Stimulated activated CD4-positive, alpha-beta T cell treated with anti-CD3 and anti-CD28 coated beads, Interleukin-1b, Interleukin-23, amount 100 ng/mL, for 24 hours (primary cell): Measurements from ENCODE around the gene TGM3.
"Not testable (repeated sequence)": the region's sequence is repeated elsewhere in the genome, so short reads cannot be mapped to it uniquely, and the experiment has no call there.

ENCODE experiments used
- DNase-seq, 4 experiments: peaks; one replicate each; pipeline ENCODE4 v3.0.0-alpha.2; 2020; ENCODE audit warnings: low read depth in 4 of 4, low spot score in 1 of 4

Gene TGM3, protein sequence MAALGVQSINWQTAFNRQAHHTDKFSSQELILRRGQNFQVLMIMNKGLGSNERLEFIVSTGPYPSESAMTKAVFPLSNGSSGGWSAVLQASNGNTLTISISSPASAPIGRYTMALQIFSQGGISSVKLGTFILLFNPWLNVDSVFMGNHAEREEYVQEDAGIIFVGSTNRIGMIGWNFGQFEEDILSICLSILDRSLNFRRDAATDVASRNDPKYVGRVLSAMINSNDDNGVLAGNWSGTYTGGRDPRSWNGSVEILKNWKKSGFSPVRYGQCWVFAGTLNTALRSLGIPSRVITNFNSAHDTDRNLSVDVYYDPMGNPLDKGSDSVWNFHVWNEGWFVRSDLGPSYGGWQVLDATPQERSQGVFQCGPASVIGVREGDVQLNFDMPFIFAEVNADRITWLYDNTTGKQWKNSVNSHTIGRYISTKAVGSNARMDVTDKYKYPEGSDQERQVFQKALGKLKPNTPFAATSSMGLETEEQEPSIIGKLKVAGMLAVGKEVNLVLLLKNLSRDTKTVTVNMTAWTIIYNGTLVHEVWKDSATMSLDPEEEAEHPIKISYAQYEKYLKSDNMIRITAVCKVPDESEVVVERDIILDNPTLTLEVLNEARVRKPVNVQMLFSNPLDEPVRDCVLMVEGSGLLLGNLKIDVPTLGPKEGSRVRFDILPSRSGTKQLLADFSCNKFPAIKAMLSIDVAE

DNA sequence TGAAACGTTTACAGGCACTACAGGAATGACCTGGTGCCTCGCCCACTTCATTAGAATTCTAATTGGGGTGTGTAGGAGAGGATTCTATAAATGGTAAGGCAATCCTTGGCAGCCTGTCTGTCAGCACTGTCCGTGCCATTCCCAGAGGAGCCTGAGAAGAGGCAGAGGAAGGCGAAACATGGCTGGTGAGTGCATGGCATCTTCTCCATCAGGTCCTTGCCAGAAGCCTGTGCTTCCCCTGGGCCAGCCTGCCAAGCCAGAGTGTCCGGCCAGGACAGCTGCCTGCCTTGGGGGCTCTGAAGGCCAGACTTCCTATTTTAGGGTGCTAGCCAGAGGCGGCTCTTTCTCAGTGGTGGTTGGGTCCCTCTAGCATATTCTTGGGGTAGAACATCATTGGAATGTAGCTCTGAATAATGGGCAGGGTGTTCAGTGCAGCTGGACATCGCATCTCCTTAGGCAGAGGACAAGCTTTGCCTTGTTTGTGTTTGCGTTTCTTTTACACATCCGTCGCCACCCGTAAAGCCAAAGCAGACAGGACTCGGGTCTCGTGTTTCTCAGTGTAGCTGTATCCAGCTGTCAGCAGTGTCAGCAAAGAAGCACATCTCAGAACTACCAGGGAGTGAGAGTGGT, at the start of gene TGM3:
Gene TGM3, plus strand, starts transcription at position 116 of the 630 bp plus-strand sequence. Its CDS starts 63 bp downstream, at position 179.
- no peak for DNase-seq

DNA sequence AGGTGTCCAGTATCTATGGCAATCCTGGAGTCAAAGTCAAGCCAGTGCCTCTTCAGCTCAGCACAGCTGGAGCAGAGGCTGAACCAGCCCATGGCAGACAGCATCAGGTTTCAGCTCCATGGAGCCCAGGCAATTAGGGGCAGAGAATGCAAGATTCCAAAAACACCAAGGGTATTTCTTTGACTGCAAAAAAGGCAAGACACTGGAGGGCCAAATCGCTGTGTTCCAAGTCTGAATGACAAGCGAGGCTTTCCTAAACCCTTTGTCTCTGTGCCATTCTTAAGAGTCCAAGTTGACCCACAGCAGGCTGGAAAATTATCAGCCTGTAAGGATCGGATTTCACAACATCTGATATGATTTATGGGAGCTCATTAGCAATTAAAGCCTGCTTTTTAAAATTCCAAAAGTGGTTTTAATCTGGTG, 49.7 kb upstream of the TGM3 start:
- DNase-seq: no peak

DNA sequence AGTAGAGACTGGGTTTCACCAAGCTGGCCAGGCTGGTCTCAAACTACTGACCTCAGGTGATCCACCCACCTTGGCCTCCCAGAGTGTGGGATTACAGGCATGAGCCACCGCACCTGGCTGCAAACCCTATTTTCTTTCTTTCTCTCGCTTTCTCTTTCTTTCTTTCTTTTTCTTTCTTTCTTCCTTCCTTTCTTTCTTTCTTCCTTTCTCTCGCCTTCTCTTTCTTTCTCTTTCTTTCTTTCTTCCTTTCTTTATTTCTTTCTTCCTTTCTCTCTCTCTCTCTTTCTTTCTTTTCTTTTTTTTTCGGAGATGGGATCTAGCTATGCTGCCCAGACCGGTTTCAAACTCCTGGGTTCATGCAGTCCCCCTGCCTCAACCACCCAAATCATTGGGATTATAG, 47.0 kb upstream of the TGM3 start:
- no peak for DNase-seq

DNA sequence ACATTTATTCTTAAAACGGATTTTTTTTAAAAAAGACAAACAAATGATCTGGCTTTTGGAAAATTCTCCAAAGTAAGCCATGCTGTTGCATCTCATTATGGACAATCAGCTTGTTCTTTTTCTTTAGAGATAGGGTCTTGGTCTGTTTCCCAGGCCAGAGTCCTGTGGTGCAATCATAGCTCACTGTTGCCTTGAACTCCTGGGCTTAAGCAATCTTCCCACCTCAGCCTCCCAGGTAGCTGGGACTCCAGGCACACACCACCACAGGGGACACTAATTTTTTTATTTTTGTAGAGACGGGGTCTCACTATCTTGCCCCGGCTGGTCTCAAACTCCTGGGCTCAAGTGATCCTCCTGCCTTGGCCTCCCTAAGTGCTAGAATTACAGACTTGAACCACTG, 45.9 kb upstream of the TGM3 start:
- DNase-seq: no peak

DNA sequence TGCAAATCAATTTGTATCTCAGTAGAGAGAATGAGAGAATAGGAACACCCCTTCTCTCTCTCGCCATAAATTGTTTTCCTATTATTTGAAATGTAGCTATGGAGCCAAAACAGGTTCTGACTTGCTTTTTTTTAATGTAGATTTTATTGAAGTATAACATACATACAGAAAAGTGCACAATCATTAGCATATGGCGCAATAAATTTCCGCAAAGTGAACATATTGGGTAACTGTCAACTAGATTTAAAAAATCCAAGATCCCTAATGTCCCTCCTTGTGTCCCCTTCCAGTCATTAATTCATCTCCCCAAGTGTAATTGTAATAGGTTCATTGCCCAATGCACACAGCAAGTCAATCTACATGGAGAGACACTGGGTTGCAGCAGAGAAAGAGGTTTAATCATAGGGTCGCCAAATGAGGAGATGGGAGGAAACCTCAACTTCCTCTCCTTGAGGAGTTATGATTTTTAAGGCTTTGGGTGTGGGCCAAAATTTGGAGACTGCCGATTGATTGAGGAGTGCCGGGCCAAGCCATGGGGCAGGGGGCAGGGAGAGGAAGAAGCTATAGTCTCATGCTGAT, 43.3 kb upstream of the TGM3 start:
- no peak for DNase-seq

DNA sequence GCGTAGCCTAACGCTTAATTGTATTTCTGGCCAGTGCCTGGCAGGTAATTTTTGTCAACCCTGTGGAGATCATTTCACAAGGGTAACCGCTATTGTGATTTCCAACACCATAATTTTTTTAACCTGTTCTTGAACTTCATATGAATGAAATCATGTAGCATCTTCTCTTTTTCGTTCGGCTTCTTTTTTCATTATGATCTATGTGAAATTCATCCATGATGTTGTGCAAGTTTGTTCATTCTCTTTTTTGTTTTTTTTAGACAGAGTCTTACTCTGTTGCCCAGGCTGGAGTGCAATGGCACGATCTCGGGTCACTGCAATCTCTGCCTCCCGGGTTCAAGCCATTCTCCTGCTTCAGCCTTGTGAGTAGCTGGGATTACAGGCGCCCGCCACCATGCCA, 42.5 kb upstream of the TGM3 start:
- no peak for DNase-seq

DNA sequence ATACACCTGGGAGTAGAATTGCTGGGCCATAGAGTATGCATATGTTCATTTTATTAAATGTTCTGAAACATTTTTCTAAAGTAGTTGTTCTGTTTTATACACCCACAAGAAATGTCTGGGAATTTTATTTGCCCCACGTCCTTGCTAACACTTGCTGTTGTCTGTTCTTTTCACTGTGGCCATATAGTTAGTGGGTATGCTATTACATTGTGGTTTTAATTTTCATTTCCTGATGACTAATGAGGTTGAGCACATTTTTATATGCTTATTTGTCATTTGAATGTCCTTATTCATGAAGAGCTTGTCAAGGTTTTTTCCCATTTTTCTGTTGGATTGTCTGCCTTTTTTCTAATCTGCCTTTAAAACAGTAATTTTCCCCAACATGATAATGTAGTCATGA, 41.5 kb upstream of the TGM3 start:
- no peak for DNase-seq

DNA sequence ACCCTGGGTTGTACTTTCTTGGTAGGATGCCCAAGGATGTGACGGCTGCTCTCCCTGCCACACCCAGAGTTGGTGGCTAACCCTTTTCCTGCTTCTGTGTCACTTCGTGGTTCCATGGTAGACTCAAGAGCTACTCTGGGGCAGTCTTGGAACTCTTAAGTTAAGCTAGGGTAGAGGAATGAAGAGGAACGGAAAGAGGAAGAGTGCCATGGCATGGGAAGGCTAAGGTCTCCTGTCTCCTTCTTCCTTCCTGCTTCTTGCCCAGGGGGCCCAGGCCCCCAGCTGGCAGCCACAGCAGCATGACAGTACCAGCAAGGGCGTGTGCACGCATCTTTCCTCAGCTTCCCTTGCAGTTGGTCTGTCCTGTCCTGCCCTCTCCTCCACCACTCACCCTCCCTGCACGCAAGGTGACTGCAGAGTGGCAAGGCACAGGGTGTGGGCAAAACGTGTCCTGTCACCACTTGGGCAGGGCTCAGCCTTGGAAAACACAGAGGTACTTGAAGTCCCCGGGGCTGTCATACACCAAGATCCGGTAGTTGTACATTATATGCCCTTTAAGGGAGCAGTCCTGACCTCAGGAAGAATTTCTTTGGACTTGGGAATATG, 39.8 kb upstream of the TGM3 start:
- no peak for DNase-seq

DNA sequence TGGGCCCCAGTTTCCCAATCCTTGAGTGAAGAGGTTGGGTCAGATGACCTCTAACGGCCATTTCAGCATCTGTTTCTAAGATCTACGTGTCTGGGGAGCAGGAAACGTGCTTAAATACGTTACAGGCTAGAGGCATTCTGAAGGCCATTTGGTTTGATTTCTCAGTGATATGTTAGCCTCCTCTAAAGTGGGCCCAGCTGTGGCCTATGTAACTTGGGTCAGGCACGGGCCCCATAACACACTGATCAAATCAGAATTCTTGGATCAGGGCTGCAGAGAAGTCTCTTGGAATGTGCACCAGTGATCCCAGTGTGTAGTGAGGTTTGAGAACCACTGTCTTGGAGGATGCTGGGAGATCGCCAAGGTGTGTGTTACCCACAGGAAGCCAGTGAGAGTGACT, 36.1 kb upstream of the TGM3 start:
- no peak for DNase-seq

DNA sequence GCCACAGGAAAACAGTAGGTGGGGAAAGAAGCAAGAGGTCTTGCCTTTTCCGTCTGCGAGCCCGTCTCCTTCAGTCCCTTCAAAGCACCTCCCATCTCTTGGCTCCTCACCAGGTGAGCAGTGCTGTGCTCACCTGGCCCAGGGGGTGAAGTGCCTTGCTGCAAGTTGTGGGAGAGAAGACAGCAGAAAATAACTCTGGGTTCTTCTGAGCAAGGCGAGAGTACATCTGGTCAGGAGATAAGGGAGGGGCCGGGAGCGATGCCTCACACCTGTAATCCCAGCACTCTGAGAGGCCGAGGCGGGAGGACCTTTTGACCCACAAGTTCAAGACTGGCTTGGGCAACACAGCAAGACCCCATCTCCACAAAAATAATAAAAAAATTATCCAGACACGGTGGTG, 35.6 kb upstream of the TGM3 start:
- no peak for DNase-seq

DNA sequence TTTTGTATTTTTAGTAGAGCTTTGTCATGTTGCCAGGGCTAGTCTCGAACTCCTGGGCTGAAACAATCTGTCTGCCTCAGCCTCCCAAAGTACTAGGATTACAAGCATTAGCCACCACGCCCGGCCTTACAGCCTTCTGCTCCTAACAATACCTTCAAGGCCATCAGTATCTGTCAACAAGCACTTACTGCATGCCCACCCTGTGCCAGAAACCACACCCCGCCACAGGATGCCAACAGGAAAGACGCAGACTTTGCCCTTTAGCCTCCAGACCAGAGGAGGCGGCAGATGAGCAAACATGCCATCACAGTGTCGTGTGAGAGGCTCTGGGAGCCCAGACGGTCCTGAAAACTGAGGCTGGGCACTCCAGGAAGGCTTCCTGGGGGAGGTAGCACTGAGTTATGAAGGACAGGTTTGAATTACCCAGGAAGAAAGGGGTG, 34.7 kb upstream of the TGM3 start:
- no peak for DNase-seq

DNA sequence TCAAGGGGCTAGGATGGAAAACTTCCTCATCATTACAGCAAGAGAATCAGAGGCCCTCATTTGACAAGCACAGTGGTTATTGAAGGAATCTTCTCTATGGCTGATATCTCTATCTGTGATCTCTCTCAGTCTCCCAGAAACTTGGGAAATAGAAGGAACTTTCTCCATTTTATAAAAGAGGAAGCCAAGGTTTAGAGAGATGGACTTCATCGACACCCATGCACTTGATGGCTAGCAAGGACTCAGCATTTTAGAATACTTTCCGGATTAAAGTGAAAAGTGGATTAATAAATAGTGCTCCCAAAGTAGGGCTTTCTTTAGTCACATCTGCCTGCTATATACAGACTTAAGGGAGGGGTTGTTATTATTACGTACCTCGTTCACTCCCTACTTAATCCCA, 34.2 kb upstream of the TGM3 start:
- no peak for DNase-seq

DNA sequence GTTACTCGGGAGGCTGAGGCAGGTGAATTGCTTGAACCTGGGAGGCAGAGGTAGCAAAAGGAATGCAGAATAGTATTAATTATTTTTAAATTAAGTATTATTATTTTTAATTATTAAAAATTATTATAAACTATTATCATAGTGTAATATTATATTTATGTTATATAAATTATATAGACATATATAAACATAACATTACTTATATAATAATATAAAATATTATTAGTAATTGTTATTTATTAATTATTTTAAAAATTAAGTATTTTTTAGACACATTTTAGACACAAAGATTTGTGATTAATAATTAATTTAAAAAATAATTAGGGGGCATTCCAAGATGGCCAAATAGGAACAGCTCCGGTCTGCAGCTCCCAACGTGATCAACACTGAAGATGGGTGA, 31.7 kb upstream of the TGM3 start:
- no peak for DNase-seq

DNA sequence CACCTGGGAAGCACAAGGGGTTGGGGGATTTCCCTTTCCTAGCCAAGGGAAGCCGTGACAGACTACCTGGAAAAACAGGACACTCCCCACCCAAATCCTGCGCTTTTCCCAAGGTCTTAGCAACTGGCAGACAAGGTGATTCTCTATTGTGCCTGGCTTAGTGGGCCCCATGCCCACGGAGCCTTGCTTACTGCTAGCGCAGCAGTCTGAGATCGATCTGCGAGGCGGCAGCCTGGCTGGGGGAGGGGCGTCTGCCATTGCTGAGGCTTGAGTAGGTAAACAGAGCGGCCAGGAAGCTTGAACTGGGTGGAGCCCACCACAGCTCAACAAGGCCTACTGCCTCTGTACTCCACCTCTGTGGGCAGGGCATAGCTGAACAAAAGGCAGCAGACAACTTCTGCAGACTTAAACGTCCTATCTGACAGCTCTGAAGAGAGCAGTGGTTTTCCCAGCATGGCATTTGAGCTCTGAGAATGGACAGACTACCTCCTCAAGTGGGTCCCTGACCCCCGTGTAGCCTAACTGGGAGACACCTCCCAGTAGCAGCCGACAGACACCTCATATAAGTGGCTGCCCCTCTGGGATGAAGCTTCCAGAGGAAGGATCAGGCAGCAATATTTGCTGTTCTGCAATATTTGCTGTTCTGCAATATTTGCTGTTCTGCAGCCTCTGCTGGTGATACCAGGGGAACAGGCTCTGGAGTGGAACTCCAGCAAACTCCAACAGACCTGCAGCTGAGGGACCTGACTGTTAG, 31.0 kb upstream of the TGM3 start:
- DNase-seq: not testable (repeated sequence)

DNA sequence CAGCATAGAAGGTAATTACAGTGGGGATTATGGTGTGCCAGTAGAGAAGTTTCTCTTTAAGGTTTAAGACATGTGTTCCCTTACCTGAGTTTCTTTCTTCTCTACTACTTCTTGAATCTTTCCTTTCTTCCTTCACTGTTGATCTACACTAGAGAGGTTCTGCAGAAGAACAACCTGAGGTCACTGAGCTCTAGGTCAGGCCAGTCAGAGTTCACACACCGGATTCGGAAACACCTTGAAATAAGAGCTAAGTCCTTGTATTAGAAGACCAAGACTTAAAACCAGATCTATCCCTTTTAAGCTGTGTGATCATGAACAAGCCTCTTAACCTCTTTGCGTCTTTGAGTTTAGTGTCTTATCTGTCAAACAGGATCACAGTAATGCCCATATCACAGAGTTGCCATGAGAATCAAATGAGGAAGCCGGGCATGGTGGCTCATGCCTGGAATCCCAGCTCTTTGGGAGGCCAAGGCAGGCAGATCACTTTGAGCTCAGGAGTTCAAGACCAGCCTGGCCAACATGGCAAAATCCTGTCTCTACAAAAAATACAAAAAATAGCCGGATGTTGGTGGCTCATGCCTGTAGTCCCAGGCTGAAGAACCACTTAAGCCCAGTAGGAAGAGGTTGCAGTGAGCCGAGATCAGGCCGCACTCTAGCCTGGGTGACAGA, 22.0 kb upstream of the TGM3 start:
- DNase-seq: no peak

DNA sequence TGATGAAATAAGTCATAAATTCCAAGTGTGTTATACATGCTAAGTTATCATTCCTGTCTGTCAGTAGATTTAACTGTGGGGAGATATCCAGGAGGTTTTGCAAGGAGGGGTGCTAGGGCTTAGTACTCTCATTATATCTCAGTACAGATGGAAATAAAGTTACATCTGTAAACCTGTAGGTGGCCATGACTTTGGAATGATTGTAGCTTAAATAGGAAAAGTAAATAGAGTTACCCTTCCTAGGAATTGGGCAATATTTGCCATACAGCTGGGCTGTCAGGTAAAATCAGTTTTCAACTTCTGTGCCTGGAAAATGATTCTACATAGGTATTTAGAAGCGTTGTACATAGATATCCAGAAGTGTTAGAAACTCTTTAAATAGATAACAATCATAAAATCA, 19.8 kb upstream of the TGM3 start:
- DNase-seq: no peak

DNA sequence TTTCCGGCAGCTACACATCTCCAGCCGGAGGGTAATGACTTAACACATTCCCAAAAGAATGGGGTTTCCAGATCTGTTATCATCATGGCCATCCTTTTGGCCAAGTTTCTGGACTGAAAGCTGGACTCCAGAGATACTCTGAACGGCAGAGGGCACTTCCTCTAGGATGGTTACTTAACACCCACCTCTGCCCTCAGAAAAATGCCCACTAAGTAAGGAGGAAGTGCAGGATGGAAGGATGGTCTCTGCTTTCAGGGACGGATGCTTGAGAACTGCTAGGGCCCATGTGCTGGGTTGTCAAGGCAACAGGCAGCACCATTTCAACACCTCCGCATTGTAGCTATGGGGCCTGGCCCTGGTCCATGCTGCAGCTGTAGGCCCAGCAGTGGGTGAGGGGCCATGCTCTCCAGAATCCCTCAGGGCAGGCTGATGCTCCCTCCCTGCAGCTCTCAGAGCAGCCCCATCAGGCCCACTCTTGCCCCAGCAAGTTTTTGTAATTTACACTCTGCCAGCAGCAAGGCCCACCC, 16.5 kb upstream of the TGM3 start:
- no peak for DNase-seq

DNA sequence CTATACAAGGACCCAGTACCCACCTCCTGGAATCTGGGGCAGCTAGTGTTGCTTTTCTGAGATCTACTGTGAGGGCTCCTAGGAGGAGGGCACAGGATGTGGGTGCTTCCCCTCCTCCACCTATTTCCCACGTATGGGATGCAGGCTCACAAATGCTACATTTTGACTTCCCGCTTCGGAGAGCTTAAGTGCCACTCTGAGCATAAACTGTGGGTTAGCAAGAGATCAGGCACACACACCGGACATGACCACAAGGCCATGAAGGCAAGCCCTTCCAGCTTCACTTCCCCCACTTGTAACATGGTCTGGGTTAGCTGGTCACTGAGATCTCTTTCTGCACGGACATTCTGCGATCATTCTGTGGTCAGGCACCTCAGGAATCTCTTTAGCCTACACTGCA, 15.7 kb upstream of the TGM3 start:
- DNase-seq: no peak

DNA sequence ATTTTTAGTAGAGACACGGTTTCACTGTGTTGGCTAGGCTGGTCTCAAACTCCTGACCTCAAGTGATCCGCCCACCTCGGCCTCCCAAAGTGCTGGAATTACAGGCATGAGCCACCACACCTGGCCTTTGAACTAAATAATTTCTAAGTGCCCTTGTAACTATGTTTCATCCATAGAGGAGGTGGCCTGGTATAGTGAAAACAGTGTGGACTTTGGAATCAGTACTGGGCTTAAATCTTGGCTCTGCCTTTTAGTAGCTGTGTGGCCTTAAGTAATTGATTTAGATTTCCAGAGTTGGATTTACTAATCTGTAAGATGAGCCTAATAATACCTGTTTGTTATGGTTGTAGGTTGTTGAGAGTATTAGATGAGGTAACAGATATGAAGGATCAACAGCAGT, 14.2 kb upstream of the TGM3 start:
- DNase-seq: no peak

DNA sequence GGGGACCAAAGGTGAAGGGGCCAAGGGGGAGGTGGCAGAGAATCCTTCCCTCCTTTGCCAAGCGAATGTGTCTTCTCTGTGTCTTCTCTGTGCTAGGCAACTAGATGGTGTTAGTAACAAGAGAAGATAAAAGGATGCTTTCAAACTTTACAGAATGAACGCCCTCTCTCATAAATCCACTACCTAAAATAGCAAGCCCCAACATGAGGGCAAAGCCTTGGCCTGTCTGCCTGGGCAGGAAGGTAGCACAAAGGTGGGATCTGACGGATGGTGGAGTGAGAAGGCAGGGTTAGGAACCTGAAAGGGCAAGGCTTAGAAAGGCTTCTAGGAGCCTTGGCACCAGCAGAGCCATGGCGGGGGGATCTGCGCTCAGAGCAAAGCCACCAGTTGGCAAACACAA, 13.6 kb upstream of the TGM3 start:
- DNase-seq: no peak
